ENCODE measurements around the gene EPHB1.

GRCh38 chr3:134928819-134929218 is 133.8 kb downstream of the EPHB1 start:
- TF ChIP-seq YY1 (IDR thresholded peaks at IDR 0.05; ENCODE audit: extremely low read depth, insufficient replicate concordance, low read depth, low read length) (no peak), SRF (IDR thresholded peaks at IDR 0.05; ENCODE audit: low read depth) (no peak), CTCF (IDR thresholded peaks at IDR 0.05 in 2 of 3, conservative IDR thresholded peaks at IDR 0.05 in 1 of 3; ENCODE audit: borderline replicate concordance in 1 of 3, insufficient read depth in 1 of 3, low read depth in 2 of 3, low read length in 2 of 3) (no peak), REST (IDR thresholded peaks at IDR 0.05; ENCODE audit: low read depth) (no peak), ZNF274 (IDR thresholded peaks at IDR 0.05; ENCODE audit: low read depth, low read length) (no peak), ZFX (IDR thresholded peaks at IDR 0.05) (no peak), POLR2A (IDR thresholded peaks at IDR 0.05; ENCODE audit: borderline replicate concordance, extremely low read depth, insufficient read depth, insufficient read length) (no peak), EZH2 (IDR thresholded peaks at IDR 0.05) (no peak), MAX (IDR thresholded peaks at IDR 0.05) (no peak), ATF3 (IDR thresholded peaks at IDR 0.05) (no peak)

All from HCT116 (cell line).